T follicular helper cell (primary cell): ENCODE data around the gene GYG2.
"Not testable (repeated sequence)": the region's sequence is repeated elsewhere in the genome, so short reads cannot be mapped to it uniquely, and the experiment has no call there.

ENCODE experiments used
- DNase-seq: peaks from one replicate; pipeline ENCODE4 v3.0.0-alpha.2; 2020; ENCODE audit warnings: low read depth

Gene GYG2

DNA sequence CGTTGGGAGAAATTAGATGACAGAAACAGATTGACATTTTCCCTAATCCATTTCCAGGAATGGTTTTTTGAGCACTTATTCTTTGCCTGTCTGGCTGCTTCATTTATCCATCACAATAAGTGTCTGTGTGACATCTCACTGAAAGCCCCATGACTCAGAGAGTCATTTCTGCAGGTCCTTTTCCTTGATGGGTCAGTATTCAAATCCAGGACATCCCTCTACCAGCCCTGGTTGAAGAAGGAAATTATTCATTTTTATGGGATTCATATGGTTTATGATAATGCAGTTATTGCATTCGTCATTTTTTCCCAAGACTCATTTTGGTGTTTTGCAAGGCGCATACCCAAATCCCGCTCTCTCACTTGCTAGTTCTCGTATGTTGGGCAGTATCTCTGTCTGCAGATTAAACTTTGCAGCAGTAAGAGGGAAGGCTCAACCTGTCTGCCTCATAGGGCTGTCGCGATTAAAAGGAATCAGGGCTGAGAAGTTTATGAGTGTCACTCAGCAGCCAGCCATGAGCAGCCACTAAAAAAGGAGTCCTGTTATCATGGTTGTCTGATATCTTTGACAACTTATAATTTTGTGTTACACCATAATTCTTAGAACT, 44.0 kb downstream of the GYG2 start:
- DNase-seq = no peak

- DNase-seq = no peak
These were observed 45.7 kb downstream of the GYG2 start for GRCh38 chrX:2874222-2875135.

DNA sequence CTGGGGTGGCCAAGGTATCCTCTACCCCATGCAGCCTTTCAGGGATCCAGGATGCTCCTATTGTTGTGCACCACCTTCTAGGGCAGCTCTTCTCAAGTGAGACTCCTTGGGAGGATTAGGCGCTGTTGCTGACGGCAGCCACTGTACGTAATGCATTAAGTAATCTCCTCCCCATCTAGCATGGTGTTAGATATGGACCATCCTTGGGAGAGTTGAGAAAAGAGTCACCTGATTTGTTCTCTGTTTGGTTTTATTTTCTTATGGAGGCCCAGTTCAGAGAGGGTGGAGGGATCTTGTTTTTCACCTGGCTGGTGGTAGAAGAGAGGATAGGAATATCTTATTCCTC, 46.4 kb downstream of the GYG2 start:
- no peak for DNase-seq

- no peak for DNase-seq
These were observed 47.2 kb downstream of the GYG2 start for GRCh38 chrX:2875798-2876399.

- DNase-seq = no peak
These were observed 49.8 kb downstream of the GYG2 start for GRCh38 chrX:2878563-2878962.

GRCh38 chrX:2879670-2880069, 50.9 kb downstream of the GYG2 start:
- DNase-seq = no peak

- DNase-seq = no peak
These were observed 55.0 kb downstream of the GYG2 start for GRCh38 chrX:2883770-2884169.

DNA sequence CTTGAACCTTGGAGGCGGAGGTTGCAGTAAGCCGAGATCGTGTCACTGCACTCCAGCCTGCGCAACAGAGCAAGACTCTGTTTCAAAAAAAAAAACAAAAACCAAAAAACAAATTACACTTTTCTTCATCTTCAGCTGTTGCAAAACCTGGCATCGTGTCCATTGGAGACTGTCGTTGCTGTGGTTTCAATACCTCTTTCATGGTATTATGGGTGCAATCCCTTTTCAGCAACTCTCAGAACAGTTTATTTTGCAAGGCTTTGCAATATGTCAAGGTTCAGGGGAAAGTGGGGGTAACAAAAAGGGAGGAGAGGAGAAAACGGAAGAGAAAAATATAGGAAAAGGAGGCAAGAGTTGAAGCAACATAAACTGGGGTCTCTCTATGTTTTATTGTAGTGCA, 59.6 kb downstream of the GYG2 start:
- DNase-seq = no peak

DNA sequence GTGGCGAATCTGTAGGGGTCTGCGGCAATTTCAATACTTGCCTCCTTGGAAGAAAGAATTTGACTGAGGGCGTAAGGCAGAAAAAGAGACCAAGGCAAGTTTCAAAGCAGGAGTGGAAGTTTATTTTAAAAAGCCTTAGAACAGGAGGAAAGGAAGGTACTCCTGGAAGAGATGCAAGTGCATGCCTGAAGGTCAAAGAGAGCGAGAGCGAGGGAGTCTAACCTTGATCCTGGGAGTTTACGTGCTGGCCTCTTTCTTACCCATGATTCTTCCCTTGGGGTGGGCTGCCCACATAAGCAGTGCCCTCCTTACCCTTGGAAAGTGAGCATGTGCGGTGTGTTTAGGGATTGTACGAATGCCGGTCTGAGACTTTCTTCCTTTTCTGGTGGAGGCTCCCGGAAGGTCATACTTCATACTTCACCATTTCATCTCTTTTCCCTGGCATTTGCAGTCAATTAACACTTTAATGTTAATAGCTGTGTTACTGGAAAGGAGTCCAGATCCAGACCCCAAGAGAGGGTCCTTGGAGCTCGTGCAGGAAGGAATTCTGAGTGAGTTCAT, 60.4 kb downstream of the GYG2 start:
- no peak for DNase-seq

GRCh38 chrX:2889706-2890490, 61.2 kb downstream of the GYG2 start:
- not testable (repeated sequence) for DNase-seq

- not testable (repeated sequence) for DNase-seq
These were observed 62.1 kb downstream of the GYG2 start for GRCh38 chrX:2890536-2891460.

DNA sequence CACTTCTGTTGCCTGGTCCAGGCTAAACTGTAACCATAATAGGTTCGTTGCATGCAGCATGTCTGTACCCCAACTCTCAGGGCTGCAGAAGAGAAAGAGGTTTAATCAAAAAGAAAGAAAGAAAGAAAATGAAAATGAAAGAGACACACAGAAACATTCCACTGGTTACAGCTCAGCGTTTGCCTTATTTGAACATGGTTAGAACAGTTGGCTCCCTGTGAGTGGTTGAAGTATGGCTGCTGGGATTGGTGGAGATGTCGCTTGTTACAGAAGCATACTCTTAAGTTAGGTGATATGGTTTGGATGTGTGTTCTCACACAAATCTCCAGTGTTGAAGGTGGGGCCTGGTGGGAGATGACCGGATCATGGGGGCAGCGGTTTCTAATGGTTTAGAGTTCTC, 64.1 kb downstream of the GYG2 start:
- DNase-seq = no peak

DNA sequence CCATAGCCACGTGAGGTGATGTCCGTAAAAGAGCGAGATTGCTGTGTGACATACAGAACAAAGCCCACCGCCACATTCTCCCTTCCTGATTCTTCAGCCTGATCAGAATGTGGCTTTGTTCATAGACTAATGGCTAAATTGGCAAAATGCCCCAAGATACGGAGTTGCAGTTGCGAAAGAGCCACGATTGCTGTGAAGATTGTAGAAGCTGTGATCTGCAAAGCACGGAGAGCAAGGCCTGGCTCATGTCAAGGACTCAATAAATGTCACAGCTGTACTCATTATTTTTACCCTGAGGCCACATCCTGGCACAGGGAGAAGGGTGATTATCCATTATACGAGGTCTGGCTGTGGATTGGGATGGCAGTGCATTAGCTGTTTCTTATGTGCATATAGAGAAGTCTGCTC, 66.2 kb downstream of the GYG2 start:
- DNase-seq = no peak

DNA sequence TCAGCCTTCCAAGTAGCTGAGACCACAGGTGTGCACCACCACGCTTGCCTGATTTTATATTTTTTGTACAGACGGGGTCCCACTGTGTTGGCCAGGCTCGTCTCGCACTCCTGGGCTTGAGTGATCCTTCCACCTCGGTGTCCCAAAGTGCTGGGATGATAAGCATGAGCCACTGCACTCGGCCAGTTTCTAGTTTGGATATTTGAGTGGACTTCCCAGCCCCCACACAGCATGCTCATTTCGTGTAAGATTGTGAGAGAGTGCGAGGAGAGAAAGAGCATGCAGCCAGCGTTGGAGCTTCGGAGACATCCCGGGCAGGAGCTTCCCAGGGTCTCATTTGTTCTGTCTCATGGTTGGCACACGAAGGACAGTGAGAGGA, 68.6 kb downstream of the GYG2 start:
- no peak for DNase-seq

DNA sequence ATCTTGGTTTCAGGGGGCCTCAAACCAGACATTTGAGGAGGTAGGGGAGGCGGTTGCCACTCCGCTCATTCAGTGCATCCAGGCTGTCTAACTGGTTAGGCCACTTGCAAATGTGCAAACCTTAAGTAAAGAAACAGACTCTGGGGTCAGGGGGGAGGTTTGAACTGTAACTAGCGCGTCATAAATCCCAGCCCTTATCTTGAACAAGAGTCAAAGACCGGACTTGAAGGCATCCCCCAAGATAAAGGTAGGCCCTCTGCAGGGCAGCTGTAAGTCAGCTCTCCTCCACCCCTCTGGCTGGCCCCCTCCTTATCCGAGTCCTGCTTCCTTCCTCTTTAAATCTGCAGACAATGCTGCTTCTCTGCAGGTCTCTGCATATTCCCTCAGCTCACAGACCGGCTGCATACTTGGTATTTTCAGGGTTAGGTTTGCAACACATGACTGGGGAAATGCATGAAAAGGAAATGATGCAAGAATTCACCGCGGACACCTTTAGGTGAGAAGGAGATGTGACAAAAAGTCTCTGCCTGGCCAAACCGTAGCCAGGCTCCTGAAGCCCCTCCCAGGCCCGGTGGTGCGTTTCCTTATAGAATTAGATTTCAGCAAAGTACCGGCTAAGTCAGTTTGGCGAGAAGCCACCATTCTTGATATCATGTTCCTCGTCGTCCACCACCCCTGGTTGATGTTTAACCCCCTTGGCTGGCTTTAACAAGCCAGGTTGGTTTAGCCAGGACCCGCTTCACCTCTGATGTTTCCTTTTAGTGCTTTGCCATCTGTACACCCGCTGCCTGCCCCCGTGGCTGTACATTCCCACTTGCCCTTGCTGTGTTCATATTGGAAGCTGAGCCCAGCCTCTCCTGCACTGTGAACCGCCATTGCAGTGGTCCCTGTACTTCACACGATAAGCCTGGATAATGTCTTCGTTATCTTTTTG, 69.2 kb downstream of the GYG2 start:
- DNase-seq = not testable (repeated sequence)

DNA sequence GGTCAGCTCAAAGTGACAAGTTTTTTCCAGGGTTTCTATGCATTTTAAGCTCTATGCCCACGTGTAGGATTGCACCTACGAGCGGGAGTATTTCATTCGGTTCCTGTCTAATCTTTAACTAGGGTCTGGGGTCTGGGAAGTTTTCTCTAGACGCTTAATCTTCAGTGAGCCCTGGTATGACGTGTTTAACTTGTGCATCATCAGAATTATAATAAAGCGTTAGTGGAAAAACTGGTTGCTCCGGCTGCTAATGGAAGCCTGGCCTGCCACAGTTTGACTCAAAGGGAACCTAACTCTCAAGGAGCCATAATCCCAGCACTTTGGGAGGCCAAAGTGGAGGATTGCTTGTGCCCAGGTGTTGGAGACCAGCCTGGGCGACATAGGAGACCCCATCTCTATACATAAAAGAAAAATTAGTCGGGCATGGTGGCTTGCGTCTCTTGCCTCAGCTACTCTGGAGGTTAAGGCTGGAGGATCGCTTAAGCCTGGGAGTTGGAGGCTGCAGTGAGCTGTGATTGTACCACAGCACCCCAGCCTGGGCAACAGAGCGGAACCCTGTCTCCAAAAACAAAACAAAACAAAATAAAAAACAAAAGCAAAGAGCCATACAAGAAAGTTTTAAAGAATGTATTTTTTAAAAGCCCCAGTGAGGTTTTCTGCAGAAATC, 70.2 kb downstream of the GYG2 start:
- no peak for DNase-seq

DNA sequence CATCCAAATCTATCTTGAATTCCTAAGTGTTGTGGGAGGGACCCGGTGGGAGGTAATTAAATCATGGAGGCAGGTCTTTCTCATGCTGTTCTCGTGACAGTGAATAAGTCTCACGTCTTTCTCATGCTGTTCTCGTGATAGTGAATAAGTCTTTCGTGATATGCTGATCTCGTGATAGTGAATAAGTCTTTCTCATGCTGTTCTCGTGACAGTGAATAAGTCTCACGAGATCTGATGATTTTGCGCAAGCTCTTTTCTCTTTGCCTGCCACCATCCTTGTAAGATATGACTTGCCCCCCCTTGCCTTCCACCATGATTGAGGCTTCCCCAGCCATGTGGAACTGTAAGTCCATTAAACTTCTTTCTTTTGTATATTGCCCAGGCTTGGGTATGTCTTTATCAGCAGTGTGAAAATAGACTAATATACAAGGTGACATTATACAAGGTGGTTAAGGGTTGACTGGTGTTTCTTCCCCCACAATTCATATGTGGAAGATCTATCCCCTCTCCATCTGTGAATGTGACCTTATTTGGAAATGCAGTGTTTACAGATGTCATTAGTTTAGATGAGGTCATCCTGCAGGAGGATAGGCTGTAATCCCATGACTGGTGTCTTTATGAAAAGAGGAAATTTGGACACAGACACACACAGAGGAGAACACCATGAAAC, 72.8 kb downstream of the GYG2 start:
- DNase-seq = no peak

DNA sequence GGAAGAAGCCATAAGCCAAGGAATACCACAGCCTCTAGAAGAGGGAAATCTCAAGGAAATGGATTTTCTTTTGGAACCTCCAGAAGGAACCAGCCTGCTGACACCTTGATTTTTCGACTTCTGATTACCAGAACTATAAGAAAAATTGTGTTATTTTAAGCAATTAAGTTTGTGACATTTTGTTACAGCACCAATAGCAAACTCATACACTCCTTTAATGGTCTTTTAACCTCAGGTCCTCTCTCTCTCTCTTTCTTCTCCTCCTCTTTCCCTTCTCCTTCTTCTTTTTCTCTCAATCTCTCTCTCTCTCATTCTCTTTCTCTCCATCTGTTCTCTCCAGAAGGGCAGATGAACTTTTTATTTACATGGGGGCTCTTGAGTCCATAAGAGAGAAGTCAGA, 74.1 kb downstream of the GYG2 start:
- DNase-seq = no peak

GRCh38 chrX:2903366-2903765, 74.6 kb downstream of the GYG2 start:
- no peak for DNase-seq
